ENCODE data around the gene TEAD1. TPM values are rescaled to one million over a fixed set of nuclear protein-coding genes. Genes with fewer than 3 reads are reported as not detected.

TEAD1 gene
- polyA plus RNA-seq, 3 donors: 81.0 to 97.4 (median 96.6) TPM

DNA sequence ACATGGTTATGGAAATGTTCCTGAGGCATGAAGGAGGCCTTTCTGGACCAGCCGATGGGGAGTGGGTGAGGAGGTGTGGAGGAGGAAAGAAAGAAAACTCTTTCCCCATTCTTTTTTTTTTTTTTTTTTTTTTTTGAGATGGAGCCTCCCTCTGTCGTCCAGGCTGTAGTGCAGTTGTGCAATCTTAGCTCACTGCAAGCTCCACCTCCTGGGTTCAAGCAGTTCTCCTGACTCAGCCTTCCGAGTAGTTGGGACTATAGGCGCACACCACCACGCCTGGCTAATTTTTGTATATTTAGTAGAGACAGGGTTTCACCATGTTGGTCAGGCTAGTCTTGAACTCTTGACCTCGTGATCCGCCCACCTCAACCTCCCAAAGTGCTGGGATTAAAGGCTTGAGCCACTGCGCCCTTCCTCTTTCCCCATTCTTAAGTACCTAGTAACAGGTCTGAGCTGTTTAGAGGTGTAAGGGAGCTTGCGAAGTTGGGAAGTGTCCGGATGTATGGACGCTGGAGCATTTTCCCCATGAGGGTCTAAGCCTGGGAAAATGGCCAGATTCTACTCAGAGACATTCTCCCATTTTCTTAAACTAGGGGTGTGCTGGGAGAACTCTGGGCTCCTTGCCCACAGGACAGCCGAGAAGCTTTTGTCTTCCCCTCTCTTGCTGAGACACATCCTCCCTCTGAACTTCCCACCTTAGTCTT, 135.8 kb downstream of the TEAD1 start:
- DNase-seq: no peak

DNA sequence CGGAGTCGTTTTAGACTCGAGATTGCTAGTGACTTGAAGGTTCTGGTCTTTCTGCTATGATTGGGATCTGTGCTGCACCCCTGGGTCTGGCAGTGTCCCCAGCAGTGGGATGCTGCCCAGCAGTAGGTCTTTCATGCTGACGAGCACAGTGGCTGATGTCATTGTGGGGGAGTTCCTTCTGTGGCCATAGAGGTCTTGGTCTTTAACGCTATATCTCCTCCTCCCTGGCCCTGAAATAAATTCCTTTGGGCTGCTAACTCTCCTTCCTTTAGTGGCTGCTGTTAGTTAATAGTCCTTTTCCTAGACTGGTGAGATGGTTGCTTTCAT, 136.3 kb downstream of the TEAD1 start:
- DNase-seq: no peak

DNA sequence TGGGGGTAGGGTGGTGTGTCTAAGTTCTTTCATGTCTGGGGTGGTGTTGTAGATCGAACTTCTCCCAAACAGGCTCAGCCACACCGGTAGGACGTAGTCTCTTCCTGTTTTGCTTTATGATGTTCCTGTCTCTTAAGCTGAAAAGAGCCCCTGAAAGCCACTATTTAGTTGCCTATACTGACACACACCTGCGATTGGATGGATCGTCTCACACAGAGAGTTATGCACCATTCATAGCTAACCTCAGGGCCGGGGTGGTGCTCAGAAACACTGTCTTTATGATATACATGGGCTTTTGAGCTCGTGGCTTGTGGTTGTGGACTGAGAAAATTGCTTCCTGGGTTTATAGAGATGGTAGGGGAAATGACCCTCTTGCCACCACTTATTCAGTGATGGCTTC, 137.6 kb downstream of the TEAD1 start:
- DNase-seq: no peak

DNA sequence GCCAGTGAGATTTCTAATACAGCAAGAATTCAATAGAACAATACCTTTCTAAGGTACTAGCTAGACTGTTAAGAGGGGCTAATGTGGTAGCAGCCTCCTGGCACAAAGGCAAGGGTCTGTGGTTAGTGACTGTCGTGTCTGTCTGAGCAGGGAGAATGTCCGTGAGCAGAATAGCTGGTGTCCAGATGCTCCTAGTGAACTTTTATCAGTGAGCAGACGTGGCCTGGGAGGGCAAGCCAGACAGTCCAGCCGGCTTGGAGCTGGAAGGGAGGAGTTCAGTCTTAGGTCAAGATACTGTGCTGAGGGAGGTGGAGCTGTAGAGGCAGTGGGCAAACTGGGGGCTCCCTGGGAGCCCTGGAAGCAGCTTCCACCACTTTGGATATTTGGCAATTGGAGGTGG, 138.6 kb downstream of the TEAD1 start:
- DNase-seq: no peak

DNA sequence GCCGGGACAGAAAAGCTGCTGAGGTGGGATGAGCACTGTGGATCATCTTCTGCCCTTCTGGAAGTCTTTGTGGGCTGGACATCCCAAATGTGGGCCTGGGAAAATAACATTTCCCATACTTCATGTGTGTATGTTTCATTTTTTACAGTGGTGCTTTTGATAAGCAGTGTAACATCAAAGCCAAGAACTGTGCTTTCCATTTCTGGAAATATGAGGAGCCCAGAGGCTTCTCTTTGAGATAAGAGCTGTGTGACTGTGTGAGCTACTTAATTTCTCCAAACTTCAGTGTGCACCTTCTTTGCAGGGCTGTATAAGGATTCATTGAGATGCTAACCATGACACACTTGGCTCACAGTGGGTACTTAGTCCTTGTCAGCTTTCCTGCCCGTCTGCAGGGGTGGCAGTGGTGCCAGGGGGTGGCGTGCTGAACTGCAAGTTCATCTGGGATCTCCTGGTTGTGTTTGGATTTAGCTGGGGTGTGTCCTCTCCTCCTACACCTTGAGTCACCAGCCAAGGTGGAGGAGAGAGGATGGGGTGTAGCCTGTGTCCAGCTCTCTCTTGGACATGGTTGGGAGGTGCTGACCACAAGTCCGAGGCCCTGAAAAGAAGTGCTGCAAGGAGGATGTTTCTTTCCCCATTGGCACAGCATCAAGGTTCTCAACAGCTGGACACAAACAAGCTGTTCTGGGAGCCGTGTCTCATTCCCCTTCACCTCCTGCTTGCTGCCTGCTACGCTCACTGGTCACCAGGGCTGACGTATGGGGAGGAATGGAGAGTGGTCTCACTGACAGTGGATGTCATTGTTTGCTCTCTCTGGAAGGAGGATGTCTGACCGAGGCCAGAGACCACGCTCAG, 139.4 kb downstream of the TEAD1 start:
- DNase-seq: peak; percentile 64

DNA sequence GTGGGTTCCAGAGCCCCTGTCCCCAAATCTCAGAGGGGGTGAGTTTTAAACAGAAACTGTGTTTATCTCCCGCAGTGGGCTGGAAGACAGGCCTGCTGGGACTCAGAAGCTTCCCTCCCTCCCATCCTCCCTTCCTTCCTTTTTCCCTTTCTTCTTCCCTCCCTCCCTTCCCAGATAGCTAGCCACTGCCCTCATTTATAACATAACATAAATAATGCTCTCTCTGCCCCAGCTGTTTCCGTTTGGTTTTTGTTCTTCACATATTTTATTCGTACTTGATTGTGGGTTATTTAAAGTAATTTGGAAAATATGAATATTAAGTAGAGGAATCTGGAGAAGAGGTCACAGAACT, 140.9 kb downstream of the TEAD1 start:
- DNase-seq: no peak

DNA sequence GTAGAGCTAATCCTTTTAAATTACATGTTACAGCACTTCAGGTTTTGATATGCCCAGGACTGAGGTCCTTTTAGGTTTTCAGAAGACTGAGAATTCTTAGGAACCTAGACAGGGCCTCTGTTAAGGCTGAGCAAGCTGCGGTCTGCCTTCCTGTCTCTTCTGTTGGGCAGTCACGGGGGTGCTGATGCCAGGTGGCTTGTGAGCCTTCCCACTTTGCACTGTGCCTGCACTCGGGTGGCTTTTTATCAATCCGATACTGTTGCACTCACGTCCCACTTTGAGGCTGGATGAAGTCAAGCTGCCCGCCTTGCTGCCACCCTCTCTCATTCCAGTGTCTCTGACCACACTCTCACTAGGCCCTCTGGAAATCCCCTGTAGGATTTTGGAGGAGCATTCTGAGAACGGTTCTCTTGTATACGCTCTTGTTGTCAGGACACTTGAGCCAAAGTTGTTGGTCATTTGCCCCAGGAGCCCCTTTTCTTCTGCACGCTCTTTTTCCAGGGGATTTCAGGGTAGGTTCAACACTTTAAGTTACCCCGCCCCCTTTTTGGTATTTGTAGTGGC, 141.8 kb downstream of the TEAD1 start:
- DNase-seq: no peak

DNA sequence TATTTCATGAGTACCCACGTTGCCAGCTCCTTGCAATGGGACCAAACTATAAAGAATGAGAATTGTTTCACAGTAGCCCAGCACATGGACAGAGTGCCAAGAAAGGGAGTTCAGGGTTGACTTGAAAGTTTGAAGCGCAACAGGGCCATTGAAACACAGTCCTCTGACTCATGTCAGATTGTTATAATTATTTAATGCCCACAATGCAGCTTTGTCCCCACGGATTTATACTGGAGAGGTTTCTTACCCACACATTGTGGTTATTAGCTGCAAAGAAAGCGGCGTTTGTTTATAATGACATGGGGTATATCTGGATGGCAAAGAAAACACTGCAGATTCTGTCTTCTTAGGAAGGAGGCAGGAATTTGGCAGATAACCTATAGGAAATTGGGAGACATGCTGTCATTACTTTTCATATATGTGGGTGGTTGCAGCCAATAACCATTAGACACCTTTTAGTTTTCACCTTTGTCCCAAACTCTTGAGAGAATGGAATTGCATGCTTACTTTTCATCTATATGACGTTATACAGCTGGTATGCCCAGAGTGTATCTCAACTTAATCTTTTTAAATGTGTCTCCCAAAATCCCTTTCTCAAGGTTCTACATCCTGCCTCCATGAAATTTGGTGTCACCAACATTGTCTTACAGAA, 143.6 kb downstream of the TEAD1 start:
- DNase-seq: no peak

DNA sequence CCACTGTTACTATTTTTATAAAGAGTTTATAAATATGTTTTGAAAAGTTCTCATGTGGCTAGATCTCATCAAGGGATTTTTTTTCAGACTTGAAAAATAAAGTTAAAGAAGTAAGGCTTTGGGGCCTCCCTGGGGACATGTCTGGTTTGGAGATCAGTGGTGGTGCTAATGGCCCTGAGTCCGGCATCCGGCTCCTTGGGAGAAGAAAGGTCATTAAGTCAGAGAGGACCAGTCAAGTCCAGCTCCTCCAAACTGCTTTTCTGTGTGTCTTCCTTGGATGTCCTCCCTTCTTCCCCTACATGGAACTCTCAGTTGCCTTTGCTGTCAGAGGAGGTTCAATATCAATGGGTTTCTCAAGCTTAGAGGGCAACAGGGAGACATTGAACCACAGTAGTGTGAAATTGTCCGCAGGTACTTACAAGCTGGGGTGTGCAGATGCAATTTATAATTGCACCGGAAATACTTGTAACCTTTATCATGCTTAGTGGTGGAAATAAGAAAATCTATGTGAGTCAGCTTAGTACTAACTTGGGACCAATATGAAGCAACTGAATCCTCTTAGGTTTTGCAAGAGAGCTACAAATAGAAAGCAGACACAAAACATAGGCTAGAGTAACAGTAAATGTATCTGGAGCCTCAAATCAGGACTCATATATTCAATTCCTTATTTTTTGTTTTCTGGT, 144.3 kb downstream of the TEAD1 start:
- no peak for DNase-seq

DNA sequence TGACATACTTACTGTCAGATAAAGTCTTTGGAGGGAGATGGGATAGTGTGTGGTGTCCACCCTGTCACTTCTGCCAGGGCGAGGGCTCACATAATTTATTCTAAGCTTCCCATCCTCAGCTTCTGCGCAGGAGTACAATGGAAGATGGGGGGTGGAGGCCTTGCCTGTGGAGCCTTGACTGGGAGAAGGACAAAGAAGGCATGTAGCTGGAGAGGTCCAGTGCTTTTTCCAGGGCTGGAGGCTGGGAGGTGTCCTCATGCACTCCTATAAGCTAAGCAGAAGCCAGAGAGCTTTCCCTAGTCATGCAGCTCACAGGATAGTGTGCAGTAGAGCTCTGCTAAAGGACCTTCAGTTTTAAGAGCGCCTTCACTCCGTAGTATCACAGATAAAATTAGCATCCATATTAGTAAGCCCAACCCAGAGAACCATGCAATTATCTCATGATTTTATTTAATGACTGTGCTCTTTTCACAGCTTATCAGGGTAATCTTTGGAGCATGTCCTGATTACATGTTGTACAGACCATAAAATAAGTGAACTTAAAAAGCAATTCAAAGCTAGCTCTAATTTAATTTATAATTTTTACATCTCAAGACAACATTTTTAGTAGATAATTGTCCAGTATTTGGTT, 148.3 kb downstream of the TEAD1 start:
- DNase-seq: no peak

DNA sequence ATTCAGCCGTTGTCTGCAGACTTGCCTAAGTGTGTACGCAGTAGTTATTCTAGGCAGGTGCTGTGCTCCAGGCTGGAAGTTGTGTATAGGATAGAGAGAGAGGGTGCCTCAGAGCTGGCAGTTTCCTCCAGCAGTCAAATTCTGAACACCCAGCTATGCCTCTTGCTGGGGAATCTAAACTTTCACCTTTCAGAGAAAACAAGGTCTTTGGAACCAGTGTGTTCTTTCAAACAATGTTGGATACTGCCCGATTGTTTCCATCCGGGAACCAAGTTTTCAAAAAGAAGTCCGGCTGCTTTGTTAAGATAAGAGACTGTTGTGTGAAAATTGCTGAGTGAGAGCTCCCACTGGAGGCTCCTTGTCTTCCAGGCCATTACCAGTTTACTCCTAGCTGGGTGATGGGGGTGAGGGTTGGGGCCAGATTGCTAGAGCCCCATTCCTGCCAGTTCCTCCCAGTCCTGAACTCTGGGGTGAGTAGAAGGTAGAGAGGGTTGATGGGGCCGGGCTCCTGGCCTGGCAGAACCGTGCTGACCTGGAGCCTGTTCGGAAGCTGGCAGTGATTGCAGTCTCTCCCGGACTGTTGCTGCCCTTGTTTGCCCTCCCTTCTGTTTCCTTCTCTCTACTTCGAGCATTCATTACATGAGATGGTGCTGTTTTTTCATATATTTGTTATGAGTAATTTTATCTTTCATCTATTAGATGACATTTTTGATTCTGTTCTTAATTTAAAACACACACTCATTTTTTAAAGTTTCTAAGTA, 150.2 kb downstream of the TEAD1 start:
- DNase-seq: no peak

DNA sequence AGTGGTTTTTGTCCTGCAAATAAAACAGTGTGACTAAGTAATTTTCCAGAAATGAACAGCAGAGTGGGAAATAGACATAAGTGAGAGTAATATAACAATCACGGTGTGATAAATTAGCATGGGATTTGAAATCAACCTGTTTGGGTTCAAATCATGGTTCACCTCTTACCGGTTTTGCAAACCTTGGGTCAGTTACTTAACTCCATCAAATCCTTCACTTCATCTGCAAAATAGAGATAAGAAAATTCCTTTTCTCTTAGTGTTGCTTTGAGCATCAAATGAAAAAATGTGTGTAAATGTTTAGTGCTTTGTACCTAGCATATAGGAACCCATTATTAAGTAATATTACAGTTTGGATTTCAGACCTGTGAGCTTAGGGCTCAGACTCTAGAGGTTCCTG, 152.2 kb downstream of the TEAD1 start:
- no peak for DNase-seq

DNA sequence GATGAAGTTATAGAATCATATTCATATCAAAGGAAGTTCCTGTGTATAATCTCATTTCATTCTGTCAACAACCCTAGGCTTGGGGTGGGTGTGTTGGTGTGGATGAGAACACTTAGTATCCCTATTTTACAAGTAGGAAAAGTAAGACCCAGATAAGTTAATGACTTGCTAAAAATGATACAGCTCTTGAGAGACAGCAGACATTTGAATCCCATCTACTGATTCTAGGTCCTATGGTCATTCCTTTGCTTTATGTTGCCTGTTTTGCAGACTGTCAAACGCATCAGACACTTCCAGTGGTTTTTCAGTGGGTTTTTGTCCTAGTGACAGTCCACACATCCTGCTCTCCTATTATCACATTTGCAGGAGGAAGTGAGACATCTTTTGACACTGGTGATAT, 153.1 kb downstream of the TEAD1 start:
- DNase-seq: no peak

DNA sequence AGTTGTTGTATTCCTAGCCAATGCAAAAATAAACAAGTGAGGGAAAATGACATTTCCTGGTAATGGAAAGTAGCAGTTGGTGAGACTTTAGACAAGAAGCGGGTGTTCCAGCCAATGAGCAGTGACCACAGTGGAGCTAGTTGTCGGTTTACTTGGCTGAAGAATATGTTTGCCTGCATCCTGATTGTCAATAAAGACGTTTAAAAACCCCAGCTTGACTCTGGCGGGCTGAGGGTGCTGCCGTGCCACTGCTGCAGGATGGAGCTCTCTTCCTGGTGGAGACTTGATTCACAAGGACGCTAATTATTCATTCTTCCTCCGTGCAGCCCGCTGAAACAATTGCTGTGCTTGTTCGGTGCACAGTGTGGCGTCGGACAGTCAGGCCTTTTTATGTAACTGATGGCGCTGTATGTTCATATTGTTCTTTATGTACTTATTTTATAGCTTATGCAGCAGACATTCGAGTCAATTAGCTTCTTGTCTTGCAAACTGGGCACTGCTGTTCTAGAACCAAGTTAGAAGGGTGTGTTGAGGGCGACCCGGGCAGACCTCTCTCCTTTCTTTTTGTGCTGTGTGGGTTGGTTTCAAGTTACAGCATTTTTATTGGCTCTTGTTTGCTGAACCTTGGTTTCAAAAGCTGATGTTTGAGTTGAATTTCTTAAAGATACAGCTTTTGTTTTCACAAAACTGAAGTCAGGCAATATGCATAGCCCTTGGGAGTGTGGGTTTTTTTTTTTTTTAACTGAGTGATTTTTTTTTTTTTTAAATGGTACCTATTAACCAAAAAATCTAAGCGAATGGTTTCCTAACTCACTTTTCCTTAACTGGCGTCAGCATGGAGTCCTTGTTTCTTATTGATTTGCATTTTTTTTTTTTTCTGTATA, 153.9 kb downstream of the TEAD1 start:
- DNase-seq: peak; percentile 84

DNA sequence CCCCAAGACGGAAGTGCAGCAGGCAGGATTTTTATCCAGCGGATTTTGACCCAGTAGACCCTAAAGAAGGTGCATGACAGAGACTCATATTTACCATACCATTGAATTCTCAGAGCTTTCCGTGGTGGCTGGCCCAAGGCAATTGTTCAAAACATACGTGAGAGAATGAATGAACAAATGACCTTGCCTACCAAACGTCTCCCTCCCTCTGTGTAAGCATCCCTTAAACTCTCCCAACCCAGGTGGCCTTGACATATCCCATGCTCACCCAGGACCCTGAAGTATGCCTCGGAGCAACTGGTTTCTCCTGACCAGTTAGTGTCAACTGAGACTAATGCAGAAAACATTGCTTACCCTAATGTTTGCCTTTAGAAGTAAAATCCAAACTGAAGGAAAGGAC, 154.9 kb downstream of the TEAD1 start:
- DNase-seq: no peak

DNA sequence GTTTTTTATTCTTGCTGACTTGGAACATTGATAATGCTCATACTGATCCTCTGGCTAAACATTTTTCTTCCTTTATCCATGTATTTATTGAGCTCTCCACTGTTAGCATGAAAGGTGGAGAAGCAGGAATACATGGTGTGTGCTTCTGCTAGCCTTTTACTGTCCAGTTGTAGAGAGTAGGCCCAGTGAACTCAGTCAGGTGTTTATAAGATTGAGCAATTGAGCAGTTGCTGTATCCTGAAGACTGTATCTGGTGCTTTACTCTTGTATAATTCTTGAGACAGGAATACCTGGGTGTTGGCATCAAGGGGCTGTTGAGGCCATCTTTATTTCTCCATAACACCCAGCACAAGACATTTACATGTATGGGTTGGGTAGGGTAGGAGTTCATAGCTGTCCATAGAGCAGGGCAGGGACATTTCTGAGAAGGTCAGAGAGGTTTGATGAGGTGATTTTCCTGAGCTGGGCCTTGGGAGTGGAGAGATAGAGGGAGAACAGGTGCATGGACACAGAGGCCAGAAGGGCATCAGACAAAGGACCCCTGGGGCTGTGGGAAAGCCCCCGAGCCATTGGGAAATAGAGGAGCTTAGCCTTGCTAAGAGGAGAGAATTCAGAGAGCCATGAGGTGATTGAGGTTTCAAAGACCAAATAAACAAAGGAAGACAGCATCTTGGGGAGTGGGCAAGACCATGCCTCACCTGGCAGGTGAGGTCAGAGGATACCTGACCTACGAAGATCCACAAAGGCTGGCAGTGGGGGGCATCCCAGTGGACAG, 155.5 kb downstream of the TEAD1 start:
- DNase-seq: no peak

DNA sequence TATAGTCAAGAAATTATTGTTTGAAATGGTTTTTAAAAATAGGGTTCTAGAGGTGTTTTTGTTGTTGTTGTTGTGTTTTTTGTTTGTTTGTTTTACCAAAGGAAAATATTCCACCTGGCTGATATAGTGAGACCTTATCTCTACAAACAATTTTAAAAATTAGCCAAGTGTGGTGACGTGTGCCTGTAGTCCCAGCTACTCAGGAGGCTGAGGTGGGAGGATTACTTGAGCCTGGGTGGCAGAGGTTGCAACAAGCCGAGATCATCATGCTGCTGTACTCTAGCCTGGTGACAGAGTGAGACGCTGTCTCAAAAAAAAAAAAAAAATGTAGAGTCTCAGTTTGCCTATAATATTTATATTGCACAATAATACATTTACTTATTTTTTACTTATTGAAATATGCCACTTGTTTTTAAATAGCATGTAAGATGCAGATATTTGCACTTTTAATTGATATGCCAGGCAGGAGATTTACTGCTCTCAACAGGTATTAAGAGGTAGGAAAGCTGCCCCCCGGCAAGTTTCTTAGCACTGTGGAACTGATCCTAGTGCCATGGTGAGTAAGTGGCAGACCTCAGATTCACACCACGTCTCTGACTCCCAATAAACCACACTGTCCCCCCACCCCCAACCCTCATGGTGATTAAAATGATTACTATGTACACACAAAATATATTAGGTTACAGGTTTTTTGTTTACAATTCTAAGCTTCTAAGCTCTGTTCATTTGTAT, 157.4 kb downstream of the TEAD1 start:
- no peak for DNase-seq

DNA sequence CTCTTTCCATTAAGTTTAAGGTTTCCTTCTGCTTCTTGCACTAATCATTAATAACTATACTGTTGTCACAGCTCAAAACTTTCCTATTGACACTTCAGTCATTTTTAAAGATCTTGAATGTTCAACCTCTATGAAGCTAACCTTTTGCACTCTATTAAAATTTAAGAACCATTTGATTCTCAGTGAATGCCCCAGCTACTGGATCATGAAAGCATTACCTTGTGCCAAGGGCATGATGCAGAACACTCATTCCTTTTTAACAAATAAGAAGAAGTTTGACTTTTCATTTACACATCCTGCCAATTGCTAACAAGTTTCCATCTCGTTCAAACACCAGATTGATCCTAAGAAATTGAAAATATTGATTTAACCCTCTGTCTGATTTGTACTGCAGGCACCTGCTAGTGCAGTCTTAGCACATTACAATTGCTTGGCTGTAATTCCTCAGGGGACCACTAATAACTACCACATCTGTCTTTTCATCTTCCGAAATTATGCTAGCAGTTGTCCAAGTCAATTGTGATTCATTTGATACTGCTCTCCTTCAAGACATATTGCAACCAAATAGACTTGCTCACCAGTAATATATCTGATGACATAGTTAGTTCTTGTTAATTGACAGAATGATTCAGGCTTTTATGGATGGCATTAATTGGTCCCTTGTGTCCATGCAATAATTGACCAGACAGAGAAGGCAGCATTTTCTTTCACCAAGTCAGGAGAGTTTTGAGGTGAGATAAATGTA, 158.4 kb downstream of the TEAD1 start:
- no peak for DNase-seq
